H1 (cell line): Measurements from ENCODE around the gene TNRC6A. TPM values are rescaled to one million over a fixed set of nuclear protein-coding genes. Genes with fewer than 3 reads are reported as not detected.

Experiments
- CTCF ChIA-PET: fragments of 300-600 bp; sonication (Branson Sonifier 250); formaldehyde crosslinking; loops from one replicate; lab custom pipeline; 2021; ENCODE audit not compliant: partially characterized antibody; lab: Charles Lee
- POLR2A ChIA-PET: fragments of 300-600 bp; sonication (Branson Sonifier 250); formaldehyde crosslinking; loops from one replicate; lab custom pipeline; 2021; ENCODE audit warnings: inconsistent platforms; ENCODE audit not compliant: partially characterized antibody; lab: Charles Lee
- DNase-seq, 2 experiments: peaks; one replicate each; pipeline versions ENCODE4 v3.0.0 to v3.0.0-alpha.2; 2010 to 2022; ENCODE audit warnings: low spot score in 2 of 2, low read depth in 1 of 2, mixed read lengths in 1 of 2
- FAIRE-seq: peaks from 2 replicates; lab custom pipeline; 2011; peaks lifted over from hg19 to GRCh38; lab: Jason Lieb, UNC
- H2AFZ ChIP-seq: 2 replicates; pipeline ENCODE4 v1.8.1; 2012; ENCODE audit warnings: low read length, inconsistent platforms
- H2AK5ac ChIP-seq: 2 replicates; pipeline ENCODE4 v1.6.1; 2013; ENCODE audit warnings: low read depth, low read length
- H2BK120ac ChIP-seq: replicated peaks from 2 replicates; pipeline ENCODE3; 2013; ENCODE audit warnings: low read depth, low read length, inconsistent platforms
- H2BK12ac ChIP-seq: 2 replicates; pipeline ENCODE4 v1.6.1; 2013; ENCODE audit warnings: low read depth, low read length
- H2BK15ac ChIP-seq: 2 replicates; pipeline ENCODE4 v1.6.1; 2013; ENCODE audit warnings: low read length
- H2BK20ac ChIP-seq: 2 replicates; pipeline ENCODE4 v1.6.1; 2013; ENCODE audit warnings: low read length
- H2BK5ac ChIP-seq: 2 replicates; pipeline ENCODE4 v1.6.1; 2013; ENCODE audit warnings: low read depth, low read length
- H3K14ac ChIP-seq: 2 replicates; pipeline ENCODE4 v1.6.1; 2013; ENCODE audit warnings: inconsistent platforms; ENCODE audit not compliant: insufficient read length
- H3K18ac ChIP-seq: 2 replicates; pipeline ENCODE4 v1.6.1; 2013; ENCODE audit warnings: low read length; ENCODE audit errors: extremely low read depth
- H3K23ac ChIP-seq: 2 replicates; pipeline ENCODE4 v1.6.1; 2013; ENCODE audit warnings: inconsistent platforms; ENCODE audit not compliant: insufficient read length
- H3K23me2 ChIP-seq: 2 replicates; pipeline ENCODE4 v1.6.1; 2013; ENCODE audit warnings: low read depth, low read length
- H3K27ac ChIP-seq: 2 replicates; pipeline ENCODE4 v1.6.1; 2011; ENCODE audit warnings: low read depth, low read length, inconsistent platforms
- H3K27me3 ChIP-seq, 4 experiments: replicated peaks in 1 of 4; 1 replicate in 1 of 4; 2 replicates in 3 of 4; pipeline versions ENCODE4 v1.6.1 to v1.8.1; 2011 to 2013; ENCODE audit warnings: low read length in 3 of 4, mild to moderate bottlenecking in 3 of 4, inconsistent platforms in 2 of 4, mixed read lengths in 2 of 4, moderate library complexity in 1 of 4; ENCODE audit not compliant: control insufficient read depth in 3 of 4, insufficient read depth in 3 of 4; ENCODE audit errors: extremely low read depth in 1 of 4
- H3K36me3 ChIP-seq, 4 experiments: 2 replicates each; pipeline versions ENCODE4 v1.6.1 to v1.8.1; 2011 to 2013; ENCODE audit warnings: mild to moderate bottlenecking in 4 of 4, low read length in 3 of 4, moderate library complexity in 2 of 4, control low read depth in 1 of 4, inconsistent platforms in 1 of 4; ENCODE audit not compliant: insufficient read depth in 4 of 4, control insufficient read depth in 2 of 4
- H3K4ac ChIP-seq: replicated peaks from 2 replicates; pipeline ENCODE3; 2013; ENCODE audit warnings: low read length, low read depth, mixed read lengths, inconsistent platforms; ENCODE audit not compliant: insufficient read length
- H3K4me1 ChIP-seq, 4 experiments: replicated peaks in 1 of 4; 1 replicate in 1 of 4; 2 replicates in 3 of 4; pipeline versions ENCODE4 v1.6.1 to v1.8.1; 2011 to 2013; ENCODE audit warnings: low read length in 3 of 4, inconsistent platforms in 2 of 4, mixed read lengths in 1 of 4; ENCODE audit not compliant: insufficient read depth in 4 of 4, control insufficient read depth in 3 of 4
- H3K4me2 ChIP-seq, 2 experiments: 2 replicates each; pipeline versions ENCODE4 v1.6.1 to v1.8.1; 2011 to 2013; ENCODE audit warnings: low read depth in 2 of 2, low read length in 2 of 2, control low read depth in 1 of 2, inconsistent platforms in 1 of 2, mild to moderate bottlenecking in 1 of 2; ENCODE audit not compliant: insufficient read depth in 1 of 2
- H3K4me3 ChIP-seq, 4 experiments: fragments of 200-600, 300-600 bp in 1 of 4; sonication (generic), shearing (Covaris generic), sonication (Bioruptor Twin) in 1 of 4; 2 replicates each; pipeline versions ENCODE4 v1.5.1 to v1.8.1; 2011 to 2016; ENCODE audit warnings: low read length in 4 of 4, low read depth in 3 of 4, control low read depth in 2 of 4, inconsistent platforms in 2 of 4, mild to moderate bottlenecking in 2 of 4, mixed read lengths in 1 of 4, moderate library complexity in 1 of 4; ENCODE audit not compliant: insufficient read depth in 2 of 4; ENCODE audit errors: extremely low read depth in 1 of 4
- H3K56ac ChIP-seq: replicated peaks from 2 replicates; pipeline ENCODE3; 2013; ENCODE audit warnings: low read depth, mild to moderate bottlenecking, mixed read lengths, low read length, inconsistent platforms; ENCODE audit not compliant: insufficient read length
- H3K79me1 ChIP-seq: 2 replicates; pipeline ENCODE4 v1.6.1; 2013; ENCODE audit warnings: low read depth, low read length, control low read depth
- H3K79me2 ChIP-seq, 2 experiments: 2 replicates each; pipeline versions ENCODE4 v1.6.1 to v1.8.1; 2012 to 2013; ENCODE audit warnings: low read length in 2 of 2, mild to moderate bottlenecking in 2 of 2, inconsistent platforms in 1 of 2; ENCODE audit not compliant: insufficient read depth in 2 of 2, control insufficient read depth in 1 of 2
- H3K9ac ChIP-seq, 4 experiments: replicated peaks in 1 of 4; 1 replicate in 1 of 4; 2 replicates in 3 of 4; pipeline versions ENCODE4 v1.6.1 to v1.8.1; 2011 to 2013; ENCODE audit warnings: low read depth in 3 of 4, low read length in 3 of 4, control low read depth in 2 of 4, mild to moderate bottlenecking in 2 of 4, moderate library complexity in 2 of 4, inconsistent platforms in 1 of 4; ENCODE audit errors: extremely low read depth in 1 of 4
- H3K9me3 ChIP-seq, 2 experiments: 2 replicates each; pipeline versions ENCODE4 v1.6.1 to v1.8.1; 2012 to 2013; ENCODE audit warnings: mild to moderate bottlenecking in 2 of 2, moderate library complexity in 2 of 2, control low read depth in 1 of 2, inconsistent platforms in 1 of 2, low read depth in 1 of 2, low read length in 1 of 2, mixed read lengths in 1 of 2; ENCODE audit not compliant: insufficient read depth in 2 of 2
- H4K20me1 ChIP-seq, 2 experiments: replicated peaks in 1 of 2; 2 replicates each; pipeline versions ENCODE3 to v1.8.1; 2011 to 2013; ENCODE audit warnings: inconsistent platforms in 2 of 2, low read length in 2 of 2, mild to moderate bottlenecking in 1 of 2; ENCODE audit not compliant: insufficient read depth in 2 of 2, control insufficient read depth in 1 of 2
- H4K5ac ChIP-seq: 2 replicates; pipeline ENCODE4 v1.6.1; 2013; ENCODE audit warnings: low read length, low read depth, mixed read lengths, inconsistent platforms; ENCODE audit not compliant: insufficient read length
- H4K8ac ChIP-seq: 2 replicates; pipeline ENCODE4 v1.8.0; 2013; ENCODE audit warnings: mild to moderate bottlenecking, moderate library complexity, low read length, inconsistent platforms; ENCODE audit not compliant: insufficient read depth; ENCODE audit errors: extremely low read depth
- H4K91ac ChIP-seq: replicated peaks from 2 replicates; pipeline ENCODE3; 2013; ENCODE audit warnings: low read length, mixed read lengths, inconsistent platforms; ENCODE audit not compliant: insufficient read length
- ATF3 ChIP-seq: IDR thresholded peaks from 2 replicates; pipeline ENCODE4 v1.6.1; 2011; ENCODE audit warnings: low read depth, mild to moderate bottlenecking, low read length; ENCODE audit not compliant: insufficient read depth
- CBX5 ChIP-seq: fragments of 300-800, 300-1000 bp; sonication (generic); IDR thresholded peaks from 2 replicates; pipeline ENCODE4 v1.7.1; 2016; ENCODE audit warnings: antibody characterized with exemption, low read length, low read depth
- CHD1 ChIP-seq: IDR thresholded peaks from 2 replicates; pipeline ENCODE4 v1.6.1; 2012; ENCODE audit warnings: low read depth, low read length, improper control_type of control experiment
- EP300 ChIP-seq, 2 experiments: IDR thresholded peaks; 1 replicate in 1 of 2; 2 replicates in 1 of 2; pipeline ENCODE4 v1.6.1; 2011 to 2012; ENCODE audit warnings: low read depth in 2 of 2, low read length in 2 of 2, mild to moderate bottlenecking in 2 of 2, borderline replicate concordance in 1 of 2, inconsistent platforms in 1 of 2, moderate library complexity in 1 of 2
- EZH2 ChIP-seq: fragments of 200-600 bp; sonication (generic); IDR thresholded peaks from 2 replicates; pipeline ENCODE4 v1.7.1; 2012; ENCODE audit warnings: low read depth, mild to moderate bottlenecking, moderate library complexity, low read length, inconsistent platforms; ENCODE audit not compliant: severe bottlenecking
- KDM1A ChIP-seq: fragments of 200-600, 300-600 bp; sonication (generic); IDR thresholded peaks from 2 replicates; pipeline ENCODE4 v1.7.1; 2016; ENCODE audit warnings: mild to moderate bottlenecking, low read length, borderline replicate concordance
- KDM4A ChIP-seq: IDR thresholded peaks from one replicate; pipeline ENCODE4 v1.7.1; 2012; ENCODE audit warnings: low read depth, mild to moderate bottlenecking, moderate library complexity, low read length, inconsistent platforms; ENCODE audit not compliant: severe bottlenecking
- RBBP5 ChIP-seq: IDR thresholded peaks from 2 replicates; pipeline ENCODE4 v1.7.1; 2012; ENCODE audit warnings: low read depth, mild to moderate bottlenecking, inconsistent platforms, low read length, moderate library complexity, borderline replicate concordance
- RNF2 ChIP-seq: fragments of 200-900, 300-1000 bp; sonication (generic); IDR thresholded peaks from 2 replicates; pipeline ENCODE4 v1.7.1; 2016; ENCODE audit warnings: borderline replicate concordance, low read depth, mild to moderate bottlenecking, antibody characterized with exemption, low read length; ENCODE audit not compliant: poor library complexity, severe bottlenecking; ENCODE audit errors: missing control alignments
- ZNF274 ChIP-seq: IDR thresholded peaks from 2 replicates; pipeline ENCODE4 v1.7.0; 2012; ENCODE audit warnings: low read length, borderline replicate concordance; ENCODE audit errors: extremely low read depth
- WGBS, 2 experiments: shearing (Covaris generic) in 1 of 2; methylation state at CpG; one replicate each; pipeline versions ENCODE4 v1.1.6 to v1.1.7; 2013 to 2015; ENCODE audit warnings: low lambda C conversion rate in 2 of 2, mixed read lengths in 2 of 2, inconsistent platforms in 1 of 2, low coverage in 1 of 2, missing lambda C conversion rate in 1 of 2; ENCODE audit not compliant: insufficient replicate concordance in 2 of 2, insufficient coverage in 1 of 2, insufficient read length in 1 of 2; ENCODE audit errors: extremely low coverage in 1 of 2, missing lambda C conversion rate in 1 of 2; 5-methylcytosine and 5-hydroxymethylcytosine counted together
- polyA plus RNA-seq, 7 experiments: library from polyadenylated mRNA; depleted of rRNA in 3 of 7; stranded (reverse) in 5 of 7; unstranded in 2 of 7; fragments of >200 nt in 5 of 7; fragments of 200-250 nt in 2 of 7; gene quantifications; 1 replicate in 5 of 7; 2 replicates in 1 of 7; 4 replicates in 1 of 7; pipeline versions ENCODE4 v1.2.1 to v1.2.3, GENCODE V29; 2011 to 2013; ENCODE audit warnings: missing spikeins in 2 of 7, mixed read lengths in 2 of 7
- total RNA-seq: library from RNA; stranded (reverse); fragmentation: NEBNext Ultra II Directional; extraction: Animal tissue kit (Norgen Biotek cat#: 25700); gene quantifications from 2 replicates; pipeline ENCODE4 v1.2.1, GENCODE V29; 2021

Gene TNRC6A
- total and polyA plus RNA-seq, 2 of the 8 experiments (the other 6 are each of a cell fraction or from before 2014, with no cell fraction given), result 67.6 to 103 TPM

GRCh38 chr16:24810951-24811843, 81.7 kb downstream of the TNRC6A start:
- Histone ChIP-seq H2BK20ac (no peak overlapping the region), H3K14ac (no peak overlapping the region), H4K91ac (no peak overlapping the region), H2BK15ac (no peak overlapping the region), H3K27ac (no peak overlapping the region), H2BK5ac (no peak overlapping the region), H3K27me3 (no peaks in the 10 kb centered on the region), H3K23me2 (no peaks in the 10 kb centered on the region), H2BK12ac (no peak overlapping the region), H2BK120ac (no peak overlapping the region), H3K4me1 (no peaks in the 10 kb centered on the region), H3K9me3 (no peaks in the 10 kb centered on the region), H4K5ac (no peak overlapping the region), H3K56ac (no peak overlapping the region), H3K4ac (no peak overlapping the region), H3K4me2 (no peak overlapping the region), H2AFZ (no peak overlapping the region), H4K8ac (no peak overlapping the region), H3K79me2 (no peaks in the 10 kb centered on the region), H3K4me3 (no peak overlapping the region), H3K9ac (no peak overlapping the region), H3K18ac (no peak overlapping the region), H3K79me1 (no peaks in the 10 kb centered on the region), H2AK5ac (no peak overlapping the region), H4K20me1 (peaks cover 4 to 8% of the 10 kb centered on the region in 2 experiments), H3K23ac (no peak overlapping the region), H3K36me3 (peaks cover 41 to 98% (median 88%) of the 10 kb centered on the region in 4 experiments)
- FAIRE-seq (no peak), DNase-seq (no peak)
- POLR2A ChIA-PET, result interaction anchor here (1.1 to 1.4 kb wide), 3 partner anchors 13 to 36 kb away, joined by 3 to 4 read pairs (median 4); no protein-coding TSS in a partner anchor
- CTCF ChIA-PET, result interaction anchor here (0.9 to 1.6 kb wide), 3 partner anchors 10 to 21 kb away, joined by 3 read pairs; no protein-coding TSS in a partner anchor
- WGBS, 2 experiments, result 89% methylated on average over 11 of the region's 11 CpGs; no CpG with 5 or more reads in 1 of the 2 experiments
- TF ChIP-seq KDM1A (no peak), RBBP5 (no peak), CBX5 (no peak), ZNF274 (no peak), CHD1 (no peak), KDM4A (no peak), EZH2 (no peak), RNF2 (no peak), EP300 (IDR thresholded peaks at IDR 0.05; ENCODE audit: borderline replicate concordance in 1 of 2, low read depth in 2 of 2, low read length in 2 of 2) (no peak), ATF3 (no peak)
